K562 (cell line): ENCODE measurements around the gene PTHLH. TPM values are rescaled to one million over a fixed set of nuclear protein-coding genes. Genes with fewer than 3 reads are reported as not detected.

Source experiments
- ATAC-seq: fragments of 200-7000 bp; cut with Tn5 transposase; 3 replicates; pipeline ENCODE4 v1.9.1; 2020; ENCODE audit warnings: moderate library complexity
- BruUV-seq: library from RNA; stranded (reverse); fragments of 400-500 nt; replicated peaks from 2 replicates; lab custom pipeline; 2021; lab: Mats Ljungman, UMichigan
- CTCF ChIA-PET: fragments of 300-600 bp; formaldehyde crosslinking; extraction: SDS; loops from one replicate; lab custom pipeline; 2021; ENCODE audit warnings: low intra/inter-chr PET ratio; lab: Yijun Ruan, JAX
- POLR2A ChIA-PET: fragments of 300-600, 350-650 bp; sonication (Branson Sonifier 250); formaldehyde crosslinking; extraction: SDS; loops from one replicate; lab custom pipeline; 2021; ENCODE audit warnings: antibody characterized with exemption, inconsistent platforms; lab: Yijun Ruan, JAX
- DNase-seq, 4 experiments: peaks; one replicate each; pipeline versions ENCODE4 v3.0.0 to v3.0.0-alpha.2; 2011 to 2018; ENCODE audit warnings: low spot score in 3 of 4, mixed read lengths in 3 of 4; ENCODE audit errors: extremely low read depth in 1 of 4
- FAIRE-seq: peaks from 2 replicates; lab custom pipeline; 2011; peaks lifted over from hg19 to GRCh38; lab: Jason Lieb, UNC
- H2AFZ ChIP-seq: 2 replicates; pipeline ENCODE4 v1.6.0; 2011; ENCODE audit warnings: low read depth, low read length, control low read depth, inconsistent platforms
- H3K27ac ChIP-seq: fragments of 200-600 bp; 3 replicates; pipeline ENCODE4 v1.8.0; 2011; ENCODE audit warnings: low read depth, mild to moderate bottlenecking, control low read depth, inconsistent platforms, low read length, moderate library complexity, mixed read lengths; ENCODE audit errors: extremely low read depth
- H3K27me3 ChIP-seq, 2 experiments: fragments of 300-600 bp in 1 of 2; 2 replicates in 1 of 2; 3 replicates in 1 of 2; pipeline versions ENCODE4 v1.6.0 to v1.8.0; 2011; ENCODE audit warnings: inconsistent platforms in 2 of 2, low read length in 2 of 2, mild to moderate bottlenecking in 1 of 2, mixed read lengths in 1 of 2, moderate library complexity in 1 of 2; ENCODE audit not compliant: control insufficient read depth in 2 of 2, insufficient read depth in 2 of 2
- H3K36me3 ChIP-seq: fragments of 300-600 bp; 3 replicates; pipeline ENCODE4 v1.8.0; 2011; ENCODE audit warnings: mild to moderate bottlenecking, low read length, inconsistent platforms; ENCODE audit not compliant: control insufficient read depth, insufficient read depth
- H3K4me1 ChIP-seq, 2 experiments: fragments of 200-600 bp in 1 of 2; replicated peaks in 1 of 2; 2 replicates in 1 of 2; 3 replicates in 1 of 2; pipeline versions ENCODE4 v1.5.1 to v1.8.0; 2011; ENCODE audit warnings: inconsistent platforms in 2 of 2, low read length in 2 of 2, mild to moderate bottlenecking in 1 of 2, mixed read lengths in 1 of 2, moderate library complexity in 1 of 2; ENCODE audit not compliant: control insufficient read depth in 2 of 2, insufficient read depth in 2 of 2
- H3K4me2 ChIP-seq: 2 replicates; pipeline ENCODE4 v1.6.1; 2011; ENCODE audit warnings: low read length, control low read depth, inconsistent platforms, mixed read lengths; ENCODE audit not compliant: insufficient read depth
- H3K4me3 ChIP-seq: fragments of 200-600 bp; sonication (generic), shearing (Covaris generic); 2 replicates; pipeline ENCODE4 v1.5.1; 2016; ENCODE audit warnings: control low read depth, inconsistent platforms
- H3K79me2 ChIP-seq: fragments of 200-600 bp; 3 replicates; pipeline ENCODE4 v1.8.0; 2011; ENCODE audit warnings: low read length, inconsistent platforms; ENCODE audit not compliant: control insufficient read depth, insufficient read depth
- H3K9ac ChIP-seq, 2 experiments: 2 replicates each; pipeline versions ENCODE4 v1.6.0 to v1.6.1; 2011; ENCODE audit warnings: low read depth in 2 of 2, low read length in 2 of 2, control low read depth in 1 of 2, inconsistent platforms in 1 of 2, mild to moderate bottlenecking in 1 of 2, mixed read lengths in 1 of 2; ENCODE audit not compliant: insufficient read depth in 1 of 2
- H3K9me1 ChIP-seq: one replicate; pipeline ENCODE4 v1.6.0; 2011; ENCODE audit warnings: inconsistent platforms, mild to moderate bottlenecking, low read length, moderate library complexity; ENCODE audit not compliant: control insufficient read depth, insufficient read depth
- H3K9me3 ChIP-seq: replicated peaks from 2 replicates; pipeline ENCODE4 v1.5.1; 2011; ENCODE audit warnings: low read depth, low read length, inconsistent platforms; ENCODE audit not compliant: control insufficient read depth, insufficient read depth
- H4K20me1 ChIP-seq: replicated peaks from 2 replicates; pipeline ENCODE4 v1.6.1; 2011; ENCODE audit warnings: low read length, inconsistent platforms, mixed read lengths; ENCODE audit not compliant: control insufficient read depth, insufficient read depth
- ARHGAP35 ChIP-seq: fragments of 450-650 bp; IDR thresholded peaks from 2 replicates; pipeline ENCODE4 v1.6.1; 2018; ENCODE audit not compliant: partially characterized antibody
- CHCHD3 ChIP-seq: fragments of 250-450 bp; sonication (Bioruptor Pico); IDR thresholded peaks from 2 replicates; pipeline ENCODE4 v2.1.2; 2022; ENCODE audit warnings: mild to moderate bottlenecking
- E2F6 ChIP-seq, 2 experiments: IDR thresholded peaks; 2 replicates each; pipeline ENCODE4 v1.6.1; 2011; ENCODE audit warnings: borderline replicate concordance in 1 of 2, control low read depth in 1 of 2, low read depth in 1 of 2, low read length in 1 of 2, mild to moderate bottlenecking in 1 of 2, mixed read lengths in 1 of 2, moderate library complexity in 1 of 2; ENCODE audit not compliant: insufficient read depth in 1 of 2, insufficient read length in 1 of 2, poor library complexity in 1 of 2, severe bottlenecking in 1 of 2; ENCODE audit errors: extremely low read depth in 1 of 2
- MCM2 ChIP-seq: fragments of 450-650 bp; IDR thresholded peaks from 2 replicates; pipeline ENCODE4 v1.6.1; 2017; ENCODE audit warnings: low read depth, mild to moderate bottlenecking
- MECOM ChIP-seq: fragments of 250-450 bp; sonication (Bioruptor Pico); IDR thresholded peaks from 2 replicates; pipeline ENCODE4 v1.8.0; 2022; ENCODE audit warnings: inconsistent platforms
- MLX ChIP-seq, 2 experiments: fragments of 450-650 bp in 1 of 2; sonication (generic) in 1 of 2; formaldehyde crosslinking; conservative IDR thresholded peaks; 2 replicates each; pipeline versions ENCODE4 v1.4.0 to v1.8.1; 2020 to 2022; ENCODE audit warnings: mild to moderate bottlenecking in 1 of 2, missing genetic modification reagents in 1 of 2
- POLR2A ChIP-seq: fragments of 450-650 bp; conservative IDR thresholded peaks from 2 replicates; pipeline ENCODE4 v1.6.1; 2016
- PPARD ChIP-seq: fragments of 250-450 bp; sonication (Bioruptor Pico); IDR thresholded peaks from 2 replicates; pipeline ENCODE4 v1.8.0; 2022; ENCODE audit warnings: inconsistent platforms, mild to moderate bottlenecking, moderate library complexity
- TEAD1 ChIP-seq, 2 experiments: fragments of 450-650 bp in 1 of 2; sonication (generic) in 1 of 2; formaldehyde crosslinking; IDR thresholded peaks; 2 replicates each; pipeline versions ENCODE4 v1.4.0 to v1.8.0; 2020 to 2022; ENCODE audit warnings: mild to moderate bottlenecking in 2 of 2, missing genetic modification reagents in 1 of 2
- ZNF274 ChIP-seq: IDR thresholded peaks from 2 replicates; pipeline ENCODE4 v1.6.1; 2011; ENCODE audit warnings: low read depth, mild to moderate bottlenecking, low read length, moderate library complexity, borderline replicate concordance
- ZNF75A ChIP-seq: fragments of 450-650 bp; formaldehyde crosslinking; IDR thresholded peaks from 2 replicates; pipeline ENCODE4 v1.4.0; 2020; ENCODE audit warnings: mild to moderate bottlenecking
- ZNF76 ChIP-seq: fragments of 250-450 bp; sonication (Bioruptor Pico); IDR thresholded peaks from 2 replicates; pipeline ENCODE4 v1.4.0; 2020; ENCODE audit warnings: mild to moderate bottlenecking, moderate library complexity, borderline replicate concordance
- WGBS: fragments of 100-300 bp; shearing (Covaris generic); methylation state at CpG from one replicate; pipeline ENCODE4 v1.1.6; 2016; ENCODE audit warnings: low coverage, mixed read lengths; ENCODE audit not compliant: insufficient coverage; ENCODE audit errors: missing lambda C conversion rate; 5-methylcytosine and 5-hydroxymethylcytosine counted together
- in situ Hi-C: fragments of 300-500 bp; cut with MboI; formaldehyde crosslinking; loops from 4 replicates; pipeline ENCODE4 v1.15.0; 2018; ENCODE audit warnings: inconsistent platforms, mixed read lengths
- intact Hi-C: fragments of 100-400 bp; cut with micrococcal nuclease; formaldehyde crosslinking; loops from 2 replicates; pipeline ENCODE4 v1.14.2; 2022
- polyA plus RNA-seq, 8 experiments: library from polyadenylated mRNA; depleted of rRNA in 4 of 8; stranded (reverse) in 5 of 8; unstranded in 3 of 8; fragments of >200 nt; fragmentation: Nextera tagmentation in 2 of 8; fragmentation: Illumina TruSeq in 1 of 8; extraction: Ambion mirVana in 2 of 8; extraction: Trizol in 1 of 8; gene quantifications; 2 replicates each; pipeline versions ENCODE4 v1.2.1 to v1.2.3, GENCODE V29; 2011 to 2014; ENCODE audit warnings: inconsistent platforms in 1 of 8, missing spikeins in 1 of 8
- total RNA-seq, 7 experiments: library from RNA; depleted of rRNA in 6 of 7; stranded (reverse); fragments of >200 nt in 6 of 7; fragmentation: Illumina TruSeq in 2 of 7; extraction: Trizol in 2 of 7; gene quantifications; 2 replicates each; pipeline versions ENCODE4 v1.2.1 to v1.2.3, GENCODE V29; 2011 to 2021; ENCODE audit warnings: low replicate concordance in 1 of 7
- TF ChIP-seq, protein P1 (sequence below): sonication (generic); formaldehyde crosslinking; IDR thresholded peaks from 2 replicates; pipeline ENCODE4 v1.8.0; 2022; ENCODE audit warnings: missing genetic modification reagents, mild to moderate bottlenecking, borderline replicate concordance
- TF ChIP-seq, protein P2 (sequence below): sonication (generic); formaldehyde crosslinking; IDR thresholded peaks from 2 replicates; pipeline ENCODE4 v1.9.0; 2022; ENCODE audit warnings: mild to moderate bottlenecking, missing genetic modification reagents
- TF ChIP-seq, protein P3 (sequence below): sonication (generic); formaldehyde crosslinking; IDR thresholded peaks from 2 replicates; pipeline ENCODE4 v1.8.1; 2023; ENCODE audit warnings: mild to moderate bottlenecking, missing genetic modification reagents, moderate library complexity

PTHLH gene
- total and polyA plus RNA-seq, 9 of the 15 experiments (the other 6 are each of a cell fraction or from before 2014, with no cell fraction given): 0.14 to 2.5 (median 0.74) TPM

DNA sequence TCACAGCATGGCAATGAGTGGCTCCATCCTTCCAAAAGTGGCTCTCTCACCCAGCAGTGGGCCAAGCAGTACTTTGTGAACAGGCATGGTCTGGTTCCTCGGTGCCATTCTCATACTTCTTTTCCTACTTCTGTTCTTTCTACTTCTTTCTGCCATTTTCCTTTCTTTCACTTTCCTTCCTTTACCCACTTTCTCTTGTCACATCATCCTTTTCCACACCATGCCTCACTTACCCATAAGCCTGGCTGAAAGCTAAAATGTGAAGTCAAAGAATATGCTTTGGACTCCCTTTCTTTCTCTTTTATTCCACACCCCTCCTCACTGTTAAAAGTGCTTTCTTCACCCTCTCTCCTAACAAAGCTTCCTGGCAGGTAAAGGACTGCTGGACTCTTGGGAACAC is 57.0 kb downstream of the PTHLH start (continued):
- no peak for TF ChIP-seq E2F6 (IDR thresholded peaks at IDR 0.05; ENCODE audit: borderline replicate concordance in 1 of 2, extremely low read depth in 1 of 2, insufficient read depth in 1 of 2, insufficient read length in 1 of 2, low read depth in 1 of 2, low read length in 1 of 2, poor library complexity in 1 of 2, severe bottlenecking in 1 of 2)

- H3K4me2 ChIP-seq: no peak overlapping the region
- DNase-seq (no peak), FAIRE-seq (no peak), ATAC-seq (no peak)
- H3K27me3 ChIP-seq: no peaks in the 10 kb centered on the region
- no peaks in the 10 kb centered on the region for H3K36me3 ChIP-seq
- H3K9me1 ChIP-seq: no peaks in the 10 kb centered on the region
- no peaks in the 10 kb centered on the region for H3K9me3 ChIP-seq
- in situ Hi-C loops (no loop called here), intact Hi-C loops (no loop called here)
- no peak overlapping the region for H3K27ac ChIP-seq
- 47% methylated on average over 2 of the region's 3 CpGs for WGBS
- H3K9ac ChIP-seq: no peak overlapping the region
- ChIA-PET POLR2A (no interaction called here), CTCF (no interaction called here)
- no peaks in the 10 kb centered on the region for H3K4me1 ChIP-seq
- H4K20me1 ChIP-seq: no peaks in the 10 kb centered on the region
- H3K79me2 ChIP-seq: no peaks in the 10 kb centered on the region
- BruUV-seq: no TSS peak
- TF ChIP-seq, protein P1, sequence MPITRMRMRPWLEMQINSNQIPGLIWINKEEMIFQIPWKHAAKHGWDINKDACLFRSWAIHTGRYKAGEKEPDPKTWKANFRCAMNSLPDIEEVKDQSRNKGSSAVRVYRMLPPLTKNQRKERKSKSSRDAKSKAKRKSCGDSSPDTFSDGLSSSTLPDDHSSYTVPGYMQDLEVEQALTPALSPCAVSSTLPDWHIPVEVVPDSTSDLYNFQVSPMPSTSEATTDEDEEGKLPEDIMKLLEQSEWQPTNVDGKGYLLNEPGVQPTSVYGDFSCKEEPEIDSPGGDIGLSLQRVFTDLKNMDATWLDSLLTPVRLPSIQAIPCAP: no peak
- TF ChIP-seq CHCHD3 (CRISPR knock-in tag) (no peak), ARHGAP35 (no peak), MECOM (no peak), ZNF274 (no peak), TEAD1 (CRISPR knock-in tag; IDR thresholded peaks at IDR 0.05) (no peak), ZNF76 (CRISPR knock-in tag) (no peak), PPARD (CRISPR knock-in tag) (no peak), ZNF75A (no peak), POLR2A (no peak), MLX (CRISPR knock-in tag; conservative IDR thresholded peaks at IDR 0.05) (no peak), MCM2 (no peak)
- TF ChIP-seq, protein P2, sequence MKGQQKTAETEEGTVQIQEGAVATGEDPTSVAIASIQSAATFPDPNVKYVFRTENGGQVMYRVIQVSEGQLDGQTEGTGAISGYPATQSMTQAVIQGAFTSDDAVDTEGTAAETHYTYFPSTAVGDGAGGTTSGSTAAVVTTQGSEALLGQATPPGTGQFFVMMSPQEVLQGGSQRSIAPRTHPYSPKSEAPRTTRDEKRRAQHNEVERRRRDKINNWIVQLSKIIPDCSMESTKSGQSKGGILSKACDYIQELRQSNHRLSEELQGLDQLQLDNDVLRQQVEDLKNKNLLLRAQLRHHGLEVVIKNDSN (CRISPR knock-in tag): no peak
- TF ChIP-seq, protein P3, sequence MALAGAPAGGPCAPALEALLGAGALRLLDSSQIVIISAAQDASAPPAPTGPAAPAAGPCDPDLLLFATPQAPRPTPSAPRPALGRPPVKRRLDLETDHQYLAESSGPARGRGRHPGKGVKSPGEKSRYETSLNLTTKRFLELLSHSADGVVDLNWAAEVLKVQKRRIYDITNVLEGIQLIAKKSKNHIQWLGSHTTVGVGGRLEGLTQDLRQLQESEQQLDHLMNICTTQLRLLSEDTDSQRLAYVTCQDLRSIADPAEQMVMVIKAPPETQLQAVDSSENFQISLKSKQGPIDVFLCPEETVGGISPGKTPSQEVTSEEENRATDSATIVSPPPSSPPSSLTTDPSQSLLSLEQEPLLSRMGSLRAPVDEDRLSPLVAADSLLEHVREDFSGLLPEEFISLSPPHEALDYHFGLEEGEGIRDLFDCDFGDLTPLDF (CRISPR knock-in tag): no peak
- H2AFZ ChIP-seq: no peak overlapping the region
- H3K4me3 ChIP-seq: no peak overlapping the region
Measured at GRCh38 chr12:27915021-27915420, 57.5 kb downstream of the PTHLH start.
